Activated T-helper 1 cell treated with Interleukin-2 at 50 U/mL for 16 hours (primary cell): Measurements from ENCODE around the gene C6orf163.
"Not testable (repeated sequence)": the region's sequence is repeated elsewhere in the genome, so short reads cannot be mapped to it uniquely, and the experiment has no call there.

Source experiments
- DNase-seq: peaks from one replicate; pipeline ENCODE4 v3.0.0-alpha.2; 2020; ENCODE audit warnings: low read depth

C6orf163 gene

GRCh38 chr6:87344731-87345130, at the start of gene C6orf163:
TSS of gene C6orf163 (plus strand) at chr6:87344813. CDS start at chr6:87345100, 287 bp downstream.
- DNase-seq = no peak

GRCh38 chr6:87297119-87297518, 47.5 kb upstream of the C6orf163 start:
- no peak for DNase-seq

- DNase-seq = not testable (repeated sequence)
These were observed 43.3 kb upstream of the C6orf163 start for GRCh38 chr6:87301277-87301676.

GRCh38 chr6:87308970-87309369, 35.6 kb upstream of the C6orf163 start:
- no peak for DNase-seq

GRCh38 chr6:87312860-87313259, 31.8 kb upstream of the C6orf163 start:
- DNase-seq = no peak

- DNase-seq = no peak
These were observed 29.5 kb upstream of the C6orf163 start for GRCh38 chr6:87315071-87315470.

GRCh38 chr6:87319271-87319987, 25.2 kb upstream of the C6orf163 start:
- no peak for DNase-seq

- DNase-seq = peak; percentile 78
These were observed 22.1 kb upstream of the C6orf163 start, which contains the start of gene SMIM8 for GRCh38 chr6:87322304-87323212. TSS of gene SMIM8 (plus strand) at chr6:87322588. CDS start at chr6:87337032, 14,444 bp downstream.

- not testable (repeated sequence) for DNase-seq
These were observed 20.7 kb upstream of the C6orf163 start for GRCh38 chr6:87323880-87324279.

GRCh38 chr6:87330961-87331360, 13.7 kb upstream of the C6orf163 start:
- no peak for DNase-seq

GRCh38 chr6:87333033-87333432, 11.6 kb upstream of the C6orf163 start:
- DNase-seq = no peak

- DNase-seq = no peak
These were observed 10.9 kb upstream of the C6orf163 start for GRCh38 chr6:87333591-87334181.

GRCh38 chr6:87334683-87335082, 9.9 kb upstream of the C6orf163 start:
- no peak for DNase-seq

GRCh38 chr6:87336367-87336766, 8.2 kb upstream of the C6orf163 start:
- DNase-seq = no peak

- no peak for DNase-seq
These were observed 4.4 kb upstream of the C6orf163 start for GRCh38 chr6:87340230-87340629.

GRCh38 chr6:87341158-87341557, 3.5 kb upstream of the C6orf163 start:
- DNase-seq = no peak

- no peak for DNase-seq
These were observed 2.7 kb upstream of the C6orf163 start for GRCh38 chr6:87341899-87342298.

- DNase-seq = no peak
These were observed 1.8 kb upstream of the C6orf163 start for GRCh38 chr6:87342829-87343228.

- DNase-seq = no peak
These were observed 2.1 kb downstream of the C6orf163 start for GRCh38 chr6:87346700-87347099.

GRCh38 chr6:87349896-87350295, 5.3 kb downstream of the C6orf163 start:
- no peak for DNase-seq

- DNase-seq = no peak
These were observed 5.9 kb downstream of the C6orf163 start for GRCh38 chr6:87350516-87350915.

GRCh38 chr6:87351583-87351982, 7.0 kb downstream of the C6orf163 start:
- DNase-seq = no peak

GRCh38 chr6:87356181-87356580, 11.6 kb downstream of the C6orf163 start:
- DNase-seq = no peak
